ENCODE data around the gene SLC25A38.

GRCh38 chr3:39334205-39334604 is 49.0 kb upstream of the SLC25A38 start:
- TF ChIP-seq CTCF (IDR thresholded peaks at IDR 0.05) (no peak), POLR2A (IDR thresholded peaks at IDR 0.05) (no peak)
